ENCODE measurements around the gene HCRTR1. TPM values are rescaled to one million over a fixed set of nuclear protein-coding genes. Genes with fewer than 3 reads are reported as not detected.

Gene HCRTR1
- polyA plus RNA-seq, 1 donor from 2014 or later = 0.37 TPM

DNA sequence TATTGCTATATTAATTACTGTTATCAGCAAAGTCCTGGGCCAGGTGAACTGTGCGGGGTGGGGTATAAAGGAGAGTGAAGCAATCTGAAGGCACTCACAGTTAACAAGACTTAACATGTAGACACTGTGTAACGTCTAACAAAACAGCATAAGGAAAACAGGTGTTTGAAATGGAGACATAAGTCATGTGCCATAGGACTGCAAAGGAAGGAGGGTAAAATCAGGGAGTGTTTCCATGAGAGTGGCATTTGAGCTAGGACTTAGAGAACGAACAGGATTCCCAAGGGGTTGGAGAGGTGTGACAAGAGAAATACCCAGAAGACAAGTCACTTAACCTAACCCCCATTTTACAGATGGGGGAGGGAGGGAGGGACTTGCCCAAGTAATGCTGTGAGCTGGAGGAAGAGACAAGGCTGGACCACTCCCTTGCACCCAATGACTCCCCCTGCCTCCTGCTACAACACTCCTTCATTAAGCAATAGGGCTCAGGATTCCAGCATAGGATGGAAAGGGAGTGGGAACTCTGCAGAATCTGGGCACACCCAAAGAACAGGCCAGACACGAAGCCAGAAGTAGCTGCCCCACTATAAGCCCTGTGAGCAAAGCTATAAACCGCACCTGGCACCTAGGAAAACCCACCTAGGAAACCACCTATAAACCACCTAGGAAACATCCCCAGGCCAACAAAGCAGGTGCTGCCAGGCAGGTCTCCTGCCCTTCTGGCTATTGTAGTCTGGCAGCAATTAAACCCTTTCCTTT lies 20.6 kb downstream of the HCRTR1 start (continued):
- no peak for TF ChIP-seq EZH2 (IDR thresholded peaks at IDR 0.05; ENCODE audit: borderline replicate concordance, insufficient read depth, low read length, poor library complexity, severe bottlenecking)

DNA sequence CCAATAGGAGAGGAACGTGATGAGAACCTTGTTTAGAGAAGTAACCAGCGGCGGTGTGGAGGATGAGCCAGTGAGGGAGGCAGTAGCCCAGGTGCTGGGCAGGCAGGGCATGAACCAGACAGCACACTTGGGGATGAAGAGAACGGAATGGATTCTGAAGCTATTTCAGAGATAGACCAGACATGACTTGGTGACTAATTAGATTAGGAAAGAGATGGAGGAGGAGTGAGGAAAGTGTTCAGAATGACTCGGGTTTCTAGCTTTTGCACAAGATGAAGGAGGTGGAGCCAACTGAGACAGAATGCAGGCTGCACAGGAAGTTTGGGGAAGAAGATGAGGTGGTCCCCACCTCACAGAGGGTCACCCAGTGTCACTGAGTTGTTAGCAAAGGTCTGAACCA lies 22.1 kb downstream of the HCRTR1 start:
- peaks cover 36% of the 10 kb centered on the region for H3K79me2 ChIP-seq (replicated peaks; ENCODE audit: insufficient read depth, low read length)
- H3K4me3 ChIP-seq (ENCODE audit: low read length) = no peak overlapping the region
- H3K27ac ChIP-seq (ENCODE audit: low read length) = no peak overlapping the region
- H3K27me3 ChIP-seq (ENCODE audit: insufficient read depth, low read depth, low read length) = no peaks in the 10 kb centered on the region
- H3K9me2 ChIP-seq (ENCODE audit: insufficient read depth, low read length) = no peaks in the 10 kb centered on the region
- no peak overlapping the region for H2AFZ ChIP-seq (ENCODE audit: low read depth, low read length)
- no peak overlapping the region for H3K9ac ChIP-seq (ENCODE audit: low read length)
- H3K36me3 ChIP-seq (ENCODE audit: insufficient read depth, low read length) = no peaks in the 10 kb centered on the region
- no peak overlapping the region for H3K4me2 ChIP-seq (ENCODE audit: low read length)
- H3F3A ChIP-seq (ENCODE audit: insufficient read depth, low read length, poor library complexity, severe bottlenecking) = no peaks in the 10 kb centered on the region
- TF ChIP-seq, protein P1, sequence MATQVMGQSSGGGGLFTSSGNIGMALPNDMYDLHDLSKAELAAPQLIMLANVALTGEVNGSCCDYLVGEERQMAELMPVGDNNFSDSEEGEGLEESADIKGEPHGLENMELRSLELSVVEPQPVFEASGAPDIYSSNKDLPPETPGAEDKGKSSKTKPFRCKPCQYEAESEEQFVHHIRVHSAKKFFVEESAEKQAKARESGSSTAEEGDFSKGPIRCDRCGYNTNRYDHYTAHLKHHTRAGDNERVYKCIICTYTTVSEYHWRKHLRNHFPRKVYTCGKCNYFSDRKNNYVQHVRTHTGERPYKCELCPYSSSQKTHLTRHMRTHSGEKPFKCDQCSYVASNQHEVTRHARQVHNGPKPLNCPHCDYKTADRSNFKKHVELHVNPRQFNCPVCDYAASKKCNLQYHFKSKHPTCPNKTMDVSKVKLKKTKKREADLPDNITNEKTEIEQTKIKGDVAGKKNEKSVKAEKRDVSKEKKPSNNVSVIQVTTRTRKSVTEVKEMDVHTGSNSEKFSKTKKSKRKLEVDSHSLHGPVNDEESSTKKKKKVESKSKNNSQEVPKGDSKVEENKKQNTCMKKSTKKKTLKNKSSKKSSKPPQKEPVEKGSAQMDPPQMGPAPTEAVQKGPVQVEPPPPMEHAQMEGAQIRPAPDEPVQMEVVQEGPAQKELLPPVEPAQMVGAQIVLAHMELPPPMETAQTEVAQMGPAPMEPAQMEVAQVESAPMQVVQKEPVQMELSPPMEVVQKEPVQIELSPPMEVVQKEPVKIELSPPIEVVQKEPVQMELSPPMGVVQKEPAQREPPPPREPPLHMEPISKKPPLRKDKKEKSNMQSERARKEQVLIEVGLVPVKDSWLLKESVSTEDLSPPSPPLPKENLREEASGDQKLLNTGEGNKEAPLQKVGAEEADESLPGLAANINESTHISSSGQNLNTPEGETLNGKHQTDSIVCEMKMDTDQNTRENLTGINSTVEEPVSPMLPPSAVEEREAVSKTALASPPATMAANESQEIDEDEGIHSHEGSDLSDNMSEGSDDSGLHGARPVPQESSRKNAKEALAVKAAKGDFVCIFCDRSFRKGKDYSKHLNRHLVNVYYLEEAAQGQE (IDR thresholded peaks at IDR 0.05; ENCODE audit: borderline replicate concordance) = no peak
- TF ChIP-seq EZH2 (IDR thresholded peaks at IDR 0.05; ENCODE audit: borderline replicate concordance, insufficient read depth, low read length, poor library complexity, severe bottlenecking) (no peak), SMC3 (conservative IDR thresholded peaks at IDR 0.05; ENCODE audit: poor library complexity) (no peak), POLR2AphosphoS5 (IDR thresholded peaks at IDR 0.05) (no peak), EP300 (conservative IDR thresholded peaks at IDR 0.05; ENCODE audit: poor library complexity, severe bottlenecking) (no peak), TAF1 (IDR thresholded peaks at IDR 0.05; ENCODE audit: low read depth) (no peak), MXI1 (conservative IDR thresholded peaks at IDR 0.05; ENCODE audit: poor library complexity, severe bottlenecking) (no peak), RAD21 (conservative IDR thresholded peaks at IDR 0.05) (no peak)
- TF ChIP-seq, protein P2, sequence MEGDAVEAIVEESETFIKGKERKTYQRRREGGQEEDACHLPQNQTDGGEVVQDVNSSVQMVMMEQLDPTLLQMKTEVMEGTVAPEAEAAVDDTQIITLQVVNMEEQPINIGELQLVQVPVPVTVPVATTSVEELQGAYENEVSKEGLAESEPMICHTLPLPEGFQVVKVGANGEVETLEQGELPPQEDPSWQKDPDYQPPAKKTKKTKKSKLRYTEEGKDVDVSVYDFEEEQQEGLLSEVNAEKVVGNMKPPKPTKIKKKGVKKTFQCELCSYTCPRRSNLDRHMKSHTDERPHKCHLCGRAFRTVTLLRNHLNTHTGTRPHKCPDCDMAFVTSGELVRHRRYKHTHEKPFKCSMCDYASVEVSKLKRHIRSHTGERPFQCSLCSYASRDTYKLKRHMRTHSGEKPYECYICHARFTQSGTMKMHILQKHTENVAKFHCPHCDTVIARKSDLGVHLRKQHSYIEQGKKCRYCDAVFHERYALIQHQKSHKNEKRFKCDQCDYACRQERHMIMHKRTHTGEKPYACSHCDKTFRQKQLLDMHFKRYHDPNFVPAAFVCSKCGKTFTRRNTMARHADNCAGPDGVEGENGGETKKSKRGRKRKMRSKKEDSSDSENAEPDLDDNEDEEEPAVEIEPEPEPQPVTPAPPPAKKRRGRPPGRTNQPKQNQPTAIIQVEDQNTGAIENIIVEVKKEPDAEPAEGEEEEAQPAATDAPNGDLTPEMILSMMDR (IDR thresholded peaks at IDR 0.05; ENCODE audit: poor library complexity, severe bottlenecking) = no peak
- no peaks in the 10 kb centered on the region for H4K20me1 ChIP-seq (ENCODE audit: insufficient read depth)
- no peaks in the 10 kb centered on the region for H3K9me3 ChIP-seq (ENCODE audit: low read length)

DNA sequence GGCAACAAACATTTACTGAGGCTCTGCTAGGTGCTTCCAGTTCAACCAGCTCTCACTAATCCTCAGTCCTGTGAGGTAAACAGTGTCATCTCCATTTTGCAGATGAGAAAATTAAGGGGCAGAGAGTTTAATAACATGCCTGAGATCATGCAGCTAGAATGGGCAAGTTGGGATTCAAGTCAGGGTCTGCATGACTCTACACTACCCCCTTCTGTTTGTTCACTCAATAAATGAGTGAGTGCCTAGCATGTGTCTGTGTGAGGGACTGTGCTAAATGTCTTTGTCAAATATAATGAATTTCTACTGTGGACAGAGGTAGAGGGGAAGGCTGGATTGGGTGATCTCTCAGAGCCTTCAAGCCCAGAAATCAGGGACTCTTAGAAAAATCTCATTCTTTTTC lies 22.7 kb downstream of the HCRTR1 start:
- Histone ChIP-seq H3K4me3 (ENCODE audit: low read length) (no peak overlapping the region), H4K20me1 (ENCODE audit: insufficient read depth) (no peaks in the 10 kb centered on the region), H3K27ac (ENCODE audit: low read length) (no peak overlapping the region), H2AFZ (ENCODE audit: low read depth, low read length) (no peak overlapping the region), H3K9ac (ENCODE audit: low read length) (no peak overlapping the region), H3K9me3 (ENCODE audit: low read length) (no peaks in the 10 kb centered on the region), H3K36me3 (ENCODE audit: insufficient read depth, low read length) (no peaks in the 10 kb centered on the region), H3K9me2 (ENCODE audit: insufficient read depth, low read length) (no peaks in the 10 kb centered on the region), H3K79me2 (replicated peaks; ENCODE audit: insufficient read depth, low read length) (peaks cover 36% of the 10 kb centered on the region), H3F3A (ENCODE audit: insufficient read depth, low read length, poor library complexity, severe bottlenecking) (no peaks in the 10 kb centered on the region), H3K4me2 (ENCODE audit: low read length) (no peak overlapping the region), H3K27me3 (ENCODE audit: insufficient read depth, low read depth, low read length) (no peaks in the 10 kb centered on the region)
- no peak for TF ChIP-seq EP300 (conservative IDR thresholded peaks at IDR 0.05; ENCODE audit: poor library complexity, severe bottlenecking)
- TF ChIP-seq POLR2AphosphoS5 (IDR thresholded peaks at IDR 0.05) = no peak
- TF ChIP-seq MXI1 (conservative IDR thresholded peaks at IDR 0.05; ENCODE audit: poor library complexity, severe bottlenecking) = no peak
- TF ChIP-seq, protein P1 (IDR thresholded peaks at IDR 0.05; ENCODE audit: borderline replicate concordance) = no peak
- TF ChIP-seq, protein P2 (IDR thresholded peaks at IDR 0.05; ENCODE audit: poor library complexity, severe bottlenecking) = no peak
- no peak for TF ChIP-seq RAD21 (conservative IDR thresholded peaks at IDR 0.05)
- no peak for TF ChIP-seq SMC3 (conservative IDR thresholded peaks at IDR 0.05; ENCODE audit: poor library complexity)
- TF ChIP-seq TAF1 (IDR thresholded peaks at IDR 0.05; ENCODE audit: low read depth) = no peak
